Esophagus squamous epithelium (tissue), 4 donors: Measurements from ENCODE around the gene FERMT2.

Experiments used
- CTCF ChIP-seq, 6 experiments: fragments of 450-650 bp in 4 of 6; fragments of 200-600 bp in 2 of 6; sonication (generic) in 2 of 6; IDR thresholded peaks; one replicate each; pipeline ENCODE4 v1.5.1; 2016 to 2019; ENCODE audit warnings: antibody characterized with exemption in 6 of 6, mild to moderate bottlenecking in 4 of 6, moderate library complexity in 4 of 6
- POLR2A ChIP-seq, 4 donors: fragments of 450-650 bp; IDR thresholded peaks; one replicate each; pipeline ENCODE4 v1.6.1; 2017; ENCODE audit warnings: antibody characterized with exemption in 4 of 4, mild to moderate bottlenecking in 4 of 4, moderate library complexity in 3 of 4

GRCh38 chr14:52907949-52908348, 42.9 kb downstream of the FERMT2 start:
- no peak for TF ChIP-seq CTCF (IDR thresholded peaks at IDR 0.05)
- TF ChIP-seq POLR2A (IDR thresholded peaks at IDR 0.05): no peak
